Testis (tissue), 2 donors: Measurements from ENCODE around the gene INTS3.

Experiments used
- POLR2A ChIP-seq: fragments of 450-650 bp; IDR thresholded peaks from one replicate; pipeline ENCODE4 v1.6.1; 2017; ENCODE audit warnings: antibody characterized with exemption, mild to moderate bottlenecking, moderate library complexity
- TF ChIP-seq, protein P1 (sequence below), 3 experiments: fragments of 450-650 bp in 2 of 3; fragments of 200-600 bp in 1 of 3; sonication (generic) in 1 of 3; IDR thresholded peaks; one replicate each; pipeline ENCODE4 v1.5.1; 2016 to 2019; ENCODE audit warnings: antibody characterized with exemption in 3 of 3, mild to moderate bottlenecking in 2 of 3, moderate library complexity in 1 of 3

- TF ChIP-seq, protein P1, sequence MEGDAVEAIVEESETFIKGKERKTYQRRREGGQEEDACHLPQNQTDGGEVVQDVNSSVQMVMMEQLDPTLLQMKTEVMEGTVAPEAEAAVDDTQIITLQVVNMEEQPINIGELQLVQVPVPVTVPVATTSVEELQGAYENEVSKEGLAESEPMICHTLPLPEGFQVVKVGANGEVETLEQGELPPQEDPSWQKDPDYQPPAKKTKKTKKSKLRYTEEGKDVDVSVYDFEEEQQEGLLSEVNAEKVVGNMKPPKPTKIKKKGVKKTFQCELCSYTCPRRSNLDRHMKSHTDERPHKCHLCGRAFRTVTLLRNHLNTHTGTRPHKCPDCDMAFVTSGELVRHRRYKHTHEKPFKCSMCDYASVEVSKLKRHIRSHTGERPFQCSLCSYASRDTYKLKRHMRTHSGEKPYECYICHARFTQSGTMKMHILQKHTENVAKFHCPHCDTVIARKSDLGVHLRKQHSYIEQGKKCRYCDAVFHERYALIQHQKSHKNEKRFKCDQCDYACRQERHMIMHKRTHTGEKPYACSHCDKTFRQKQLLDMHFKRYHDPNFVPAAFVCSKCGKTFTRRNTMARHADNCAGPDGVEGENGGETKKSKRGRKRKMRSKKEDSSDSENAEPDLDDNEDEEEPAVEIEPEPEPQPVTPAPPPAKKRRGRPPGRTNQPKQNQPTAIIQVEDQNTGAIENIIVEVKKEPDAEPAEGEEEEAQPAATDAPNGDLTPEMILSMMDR (IDR thresholded peaks at IDR 0.05), result no peak
- TF ChIP-seq POLR2A, result no peak
Observed at GRCh38 chr1:153774780-153775457, 47.1 kb downstream of the INTS3 start, which contains the start of gene SLC27A3.
